ENCODE data around the gene KRI1. TPM values are rescaled to one million over a fixed set of nuclear protein-coding genes. Genes with fewer than 3 reads are reported as not detected.
"Not testable (repeated sequence)": the region's sequence is repeated elsewhere in the genome, so short reads cannot be mapped to it uniquely, and the experiment has no call there.

The KRI1 gene
- total and polyA plus RNA-seq, 2 of the 8 experiments (the other 6 are each of a cell fraction or from before 2014, with no cell fraction given), result 14.2 to 45.2 TPM

DNA sequence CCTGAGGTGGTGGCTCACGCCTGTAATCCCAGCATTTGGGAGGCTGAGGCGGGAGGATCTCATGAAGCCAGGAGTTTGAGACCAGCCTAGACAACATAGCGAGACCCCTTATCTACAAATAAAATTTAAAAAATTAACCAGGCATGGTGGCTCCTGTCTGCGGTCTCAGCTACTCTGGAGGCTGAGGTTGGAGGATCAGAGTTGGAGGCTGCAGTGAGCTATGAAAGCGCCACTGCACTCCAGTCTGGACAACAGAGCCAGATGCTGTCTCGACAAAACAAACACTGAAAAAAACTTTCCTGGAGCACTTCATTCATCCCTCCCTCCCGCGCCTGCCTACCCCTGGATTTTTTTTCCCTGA is 22.8 kb downstream of the KRI1 start (continued):
- TF ChIP-seq CHD1 (IDR thresholded peaks at IDR 0.05; ENCODE audit: low read depth, low read length), result no peak

DNA sequence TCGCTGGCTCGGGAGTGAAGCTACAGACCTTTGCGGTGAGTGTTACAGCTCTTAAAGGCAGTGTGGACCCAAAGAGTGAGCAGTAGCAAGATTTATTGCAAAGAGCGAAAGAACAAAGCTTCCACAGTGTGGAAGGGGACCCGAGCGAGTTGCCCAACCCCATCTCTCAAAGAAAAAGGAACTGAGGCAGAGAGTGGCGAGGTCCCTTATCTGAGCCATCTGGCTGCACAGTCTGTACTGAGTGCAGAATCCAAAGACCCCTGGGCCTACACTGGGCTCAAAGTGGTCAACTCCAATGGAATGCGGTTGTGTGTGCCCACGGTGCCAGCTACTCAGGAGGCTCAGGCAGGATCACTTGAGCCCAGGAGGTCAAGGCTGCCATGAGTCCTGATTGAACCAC is 26.8 kb downstream of the KRI1 start:
- CTCF ChIA-PET (ENCODE audit: partially characterized antibody), result interaction anchor here (0.6 to 1.7 kb wide), 2 partner anchors 9 to 45 kb away, joined by 3 to 5 read pairs; no protein-coding TSS in a partner anchor
- H4K5ac ChIP-seq (ENCODE audit: insufficient read length, low read depth, low read length), result not testable (repeated sequence)

More for the DNA sequence above, 26.8 kb downstream of the KRI1 start:
- H3K56ac ChIP-seq (replicated peaks; ENCODE audit: insufficient read length, low read depth, low read length); FAIRE-seq; H2BK15ac ChIP-seq (ENCODE audit: low read length); H4K91ac ChIP-seq (replicated peaks; ENCODE audit: insufficient read length, low read length); H3K14ac ChIP-seq (ENCODE audit: insufficient read length); H3K79me1 ChIP-seq (ENCODE audit: low read depth, low read length); H2AFZ ChIP-seq (ENCODE audit: low read length); H3K36me3 ChIP-seq (ENCODE audit: control insufficient read depth in 2 of 4, insufficient read depth in 4 of 4, low read length in 3 of 4); H3K23me2 ChIP-seq (ENCODE audit: low read depth, low read length); H3K18ac ChIP-seq (ENCODE audit: extremely low read depth, low read length); H3K4ac ChIP-seq (replicated peaks; ENCODE audit: insufficient read length, low read depth, low read length); POLR2A ChIA-PET (ENCODE audit: partially characterized antibody); DNase-seq (ENCODE audit: low read depth in 1 of 2, low spot score in 2 of 2); H2BK5ac ChIP-seq (ENCODE audit: low read depth, low read length); H3K79me2 ChIP-seq (ENCODE audit: control insufficient read depth in 1 of 2, insufficient read depth in 2 of 2, low read length in 2 of 2); H2BK120ac ChIP-seq (replicated peaks; ENCODE audit: low read depth, low read length); H2BK12ac ChIP-seq (ENCODE audit: low read depth, low read length); H3K9me3 ChIP-seq (ENCODE audit: insufficient read depth in 2 of 2, low read depth in 1 of 2, low read length in 1 of 2); H2BK20ac ChIP-seq (ENCODE audit: low read length); H3K27ac ChIP-seq (ENCODE audit: low read depth, low read length); H2AK5ac ChIP-seq (ENCODE audit: low read depth, low read length); H3K23ac ChIP-seq (ENCODE audit: insufficient read length); H3K4me2 ChIP-seq (ENCODE audit: insufficient read depth in 1 of 2, low read depth in 2 of 2, low read length in 2 of 2); H4K20me1 ChIP-seq (replicated peaks in 1 of 2; ENCODE audit: control insufficient read depth in 1 of 2, insufficient read depth in 2 of 2, low read length in 2 of 2); H3K9ac ChIP-seq (replicated peaks in 1 of 4; ENCODE audit: extremely low read depth in 1 of 4, low read depth in 3 of 4, low read length in 3 of 4); H3K4me3 ChIP-seq (ENCODE audit: extremely low read depth in 1 of 4, insufficient read depth in 2 of 4, low read depth in 3 of 4, low read length in 4 of 4); H3K4me1 ChIP-seq (replicated peaks in 1 of 4; ENCODE audit: control insufficient read depth in 3 of 4, insufficient read depth in 4 of 4, low read length in 3 of 4); H4K8ac ChIP-seq (ENCODE audit: extremely low read depth, insufficient read depth, low read length); H3K27me3 ChIP-seq (replicated peaks in 1 of 4; ENCODE audit: control insufficient read depth in 3 of 4, extremely low read depth in 1 of 4, insufficient read depth in 3 of 4, low read length in 3 of 4): not testable (repeated sequence)
- 91% methylated on average over 9 of the region's 9 CpGs; no CpG with 5 or more reads in 1 of the 2 experiments for WGBS, 2 experiments (ENCODE audit: extremely low coverage in 1 of 2, insufficient coverage in 1 of 2, insufficient read length in 1 of 2, insufficient replicate concordance in 2 of 2, low coverage in 1 of 2, low lambda C conversion rate in 2 of 2, missing lambda C conversion rate in 1 of 2)
